Stomach (tissue), 4 donors: ENCODE data around the gene KLHL21.

Source experiments
- POLR2A ChIP-seq, 4 donors: fragments of 450-650 bp; IDR thresholded peaks; one replicate each; pipeline ENCODE4 v1.6.1; 2016; ENCODE audit warnings: antibody characterized with exemption in 4 of 4, control low read depth in 2 of 4, mild to moderate bottlenecking in 1 of 4, moderate library complexity in 1 of 4
- POLR2AphosphoS5 ChIP-seq, 3 donors: sonication (generic); formaldehyde crosslinking; IDR thresholded peaks; one replicate each; pipeline ENCODE4 v1.6.1; 2016; ENCODE audit warnings: antibody characterized with exemption in 3 of 3
- TF ChIP-seq, protein P1 (sequence below), 7 experiments: fragments of 450-650 bp in 4 of 7; fragments of 200-600 bp in 3 of 7; sonication (generic) in 3 of 7; IDR thresholded peaks; one replicate each; pipeline ENCODE4 v1.5.1; 2016 to 2019; ENCODE audit warnings: antibody characterized with exemption in 7 of 7, control low read depth in 2 of 7, mild to moderate bottlenecking in 1 of 7

DNA sequence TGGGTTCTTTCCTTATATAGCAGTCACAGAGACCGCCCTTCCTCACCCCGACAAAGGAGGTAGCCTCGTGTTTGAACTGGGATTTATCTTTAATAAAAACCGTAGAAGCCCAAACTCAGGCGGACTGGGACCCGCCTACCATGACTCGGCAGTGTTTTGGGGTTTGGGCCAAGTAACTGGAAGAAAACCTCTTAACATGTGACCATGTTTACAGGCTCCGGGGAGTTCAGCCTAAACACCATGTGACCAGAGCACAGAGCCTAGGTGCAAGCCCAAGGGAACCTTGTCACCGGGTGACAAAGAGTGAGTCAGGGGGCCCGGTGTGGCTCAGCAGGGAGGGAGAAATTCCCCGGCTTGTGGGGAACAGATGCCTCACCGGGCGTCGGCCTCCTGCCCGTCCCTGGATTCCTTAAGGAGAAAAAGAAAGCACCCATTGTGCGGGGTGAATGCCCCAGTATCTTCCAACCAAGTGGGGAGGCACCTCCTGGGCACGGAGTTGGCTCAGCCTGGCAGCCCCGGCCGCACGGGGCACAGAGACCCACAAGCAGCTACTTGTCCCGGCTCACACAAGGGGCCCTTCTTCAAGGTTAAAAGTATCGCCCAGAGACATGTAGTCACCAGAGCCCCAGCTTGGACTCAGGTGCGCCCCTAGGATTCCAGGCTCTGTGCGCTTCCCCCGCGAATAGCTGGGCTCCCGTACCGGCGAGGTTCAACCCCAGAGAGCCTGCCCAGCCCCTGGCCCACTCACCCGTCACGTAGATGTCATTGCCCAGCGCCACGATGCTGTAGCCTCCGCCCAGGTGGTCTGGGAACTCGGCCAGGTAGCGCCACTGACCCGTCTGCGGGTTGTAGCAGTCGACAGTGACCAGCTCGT, 1.4 kb downstream of the KLHL21 start:
- TF ChIP-seq, protein P1, sequence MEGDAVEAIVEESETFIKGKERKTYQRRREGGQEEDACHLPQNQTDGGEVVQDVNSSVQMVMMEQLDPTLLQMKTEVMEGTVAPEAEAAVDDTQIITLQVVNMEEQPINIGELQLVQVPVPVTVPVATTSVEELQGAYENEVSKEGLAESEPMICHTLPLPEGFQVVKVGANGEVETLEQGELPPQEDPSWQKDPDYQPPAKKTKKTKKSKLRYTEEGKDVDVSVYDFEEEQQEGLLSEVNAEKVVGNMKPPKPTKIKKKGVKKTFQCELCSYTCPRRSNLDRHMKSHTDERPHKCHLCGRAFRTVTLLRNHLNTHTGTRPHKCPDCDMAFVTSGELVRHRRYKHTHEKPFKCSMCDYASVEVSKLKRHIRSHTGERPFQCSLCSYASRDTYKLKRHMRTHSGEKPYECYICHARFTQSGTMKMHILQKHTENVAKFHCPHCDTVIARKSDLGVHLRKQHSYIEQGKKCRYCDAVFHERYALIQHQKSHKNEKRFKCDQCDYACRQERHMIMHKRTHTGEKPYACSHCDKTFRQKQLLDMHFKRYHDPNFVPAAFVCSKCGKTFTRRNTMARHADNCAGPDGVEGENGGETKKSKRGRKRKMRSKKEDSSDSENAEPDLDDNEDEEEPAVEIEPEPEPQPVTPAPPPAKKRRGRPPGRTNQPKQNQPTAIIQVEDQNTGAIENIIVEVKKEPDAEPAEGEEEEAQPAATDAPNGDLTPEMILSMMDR (IDR thresholded peaks at IDR 0.05): no peak
- TF ChIP-seq POLR2A (IDR thresholded peaks at IDR 0.05): no peak
- peak; percentile 77 to 92 (median 90) for TF ChIP-seq POLR2AphosphoS5 (IDR thresholded peaks at IDR 0.05)
